HG03135 (cell line): Measurements from ENCODE around the gene CLINT1.
A peak's percentile ranks its signal among the peaks of the same experiment; 100 is the strongest.
"Not testable (repeated sequence)": the region's sequence is repeated elsewhere in the genome, so short reads cannot be mapped to it uniquely, and the experiment has no call there.

ENCODE experiments used
- ATAC-seq: cut with Tn5 transposase; IDR thresholded peaks from one replicate; pipeline ENCODE4 v1.9.1; 2021; ENCODE audit warnings: mild to moderate bottlenecking, moderate library complexity; ENCODE audit not compliant: unreplicated experiment

CLINT1 gene

GRCh38 chr5:157864067-157864466, 5.1 kb upstream of the CLINT1 start:
- no peak for ATAC-seq

GRCh38 chr5:157862183-157862851, 3.4 kb upstream of the CLINT1 start:
- no peak for ATAC-seq

GRCh38 chr5:157860898-157861890, 2.2 kb upstream of the CLINT1 start:
- peak; percentile 70 for ATAC-seq

- no peak for ATAC-seq
These were observed 256 bp upstream of the CLINT1 start for GRCh38 chr5:157859227-157859575.

GRCh38 chr5:157857816-157858526, 974 bp downstream of the CLINT1 start:
- ATAC-seq: no peak

GRCh38 chr5:157855404-157855994, 3.4 kb downstream of the CLINT1 start:
- ATAC-seq: no peak

- ATAC-seq: not testable (repeated sequence)
These were observed 5.6 kb downstream of the CLINT1 start for GRCh38 chr5:157853365-157853764.

- ATAC-seq: no peak
These were observed 12.9 kb downstream of the CLINT1 start for GRCh38 chr5:157845914-157846598.

GRCh38 chr5:157842787-157843186, 16.2 kb downstream of the CLINT1 start:
- no peak for ATAC-seq

- no peak for ATAC-seq
These were observed 16.8 kb downstream of the CLINT1 start for GRCh38 chr5:157842185-157842584.

GRCh38 chr5:157839157-157839795, 19.7 kb downstream of the CLINT1 start:
- no peak for ATAC-seq

- ATAC-seq: no peak
These were observed 22.7 kb downstream of the CLINT1 start for GRCh38 chr5:157836121-157836753.

GRCh38 chr5:157835041-157835440, 23.9 kb downstream of the CLINT1 start:
- no peak for ATAC-seq

- no peak for ATAC-seq
These were observed 29.9 kb downstream of the CLINT1 start for GRCh38 chr5:157828944-157829639.

- no peak for ATAC-seq
These were observed 30.6 kb downstream of the CLINT1 start for GRCh38 chr5:157828105-157828943.

GRCh38 chr5:157827423-157827822, 31.5 kb downstream of the CLINT1 start:
- ATAC-seq: no peak

- ATAC-seq: no peak
These were observed 35.3 kb downstream of the CLINT1 start for GRCh38 chr5:157823655-157824054.
